ENCODE data around the gene POLE2.
"Not testable (repeated sequence)": the region's sequence is repeated elsewhere in the genome, so short reads cannot be mapped to it uniquely, and the experiment has no call there.

Gene POLE2

GRCh38 chr14:49619273-49619672, 68.7 kb downstream of the POLE2 start:
- DNase-seq, result not testable (repeated sequence)

GRCh38 chr14:49617852-49618519, 70.0 kb downstream of the POLE2 start:
- DNase-seq, result no peak

- DNase-seq, result no peak
Measured at GRCh38 chr14:49615776-49616175, 72.2 kb downstream of the POLE2 start.

DNA sequence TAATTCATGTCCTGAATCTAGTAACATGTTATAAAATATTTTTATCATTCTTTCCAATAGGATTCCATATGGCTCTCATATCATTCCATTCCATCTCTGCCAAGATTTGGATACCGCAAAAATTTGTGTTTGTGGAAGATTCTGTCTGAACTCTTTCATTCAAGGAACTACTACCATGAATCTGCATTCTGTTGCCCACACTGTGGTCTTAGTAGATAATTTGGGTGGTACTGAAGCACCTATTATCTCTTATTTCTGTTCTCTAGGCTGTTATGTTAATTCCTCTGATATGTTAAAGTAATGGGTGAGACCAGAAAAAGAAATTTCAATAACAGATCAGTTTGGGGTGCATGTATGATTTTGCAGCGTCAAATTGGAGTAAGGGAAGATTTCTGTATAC, 73.8 kb downstream of the POLE2 start:
- DNase-seq, result no peak

GRCh38 chr14:49612671-49613070, 75.3 kb downstream of the POLE2 start:
- no peak for DNase-seq

DNA sequence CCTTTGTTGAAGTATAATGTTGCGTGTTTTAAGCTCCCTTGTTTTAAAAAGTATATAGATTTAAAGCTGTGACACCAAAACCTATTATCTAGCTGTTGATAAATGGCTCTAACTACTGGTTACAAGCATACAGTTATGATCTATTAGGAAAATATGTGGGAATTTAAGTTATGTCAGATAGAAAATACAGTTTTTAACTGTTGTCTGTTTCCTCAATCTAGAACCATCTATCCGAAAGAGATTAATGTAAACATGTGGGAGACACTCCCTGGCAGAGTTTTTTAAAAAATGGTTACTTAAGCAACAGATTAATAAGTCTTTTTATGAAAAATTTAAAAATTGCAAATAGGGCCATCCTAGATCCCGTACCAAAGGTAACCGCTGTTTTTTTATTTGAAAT, 75.8 kb downstream of the POLE2 start:
- DNase-seq, result no peak

- no peak for DNase-seq
Measured at GRCh38 chr14:49607583-49607982, 80.4 kb downstream of the POLE2 start.

DNA sequence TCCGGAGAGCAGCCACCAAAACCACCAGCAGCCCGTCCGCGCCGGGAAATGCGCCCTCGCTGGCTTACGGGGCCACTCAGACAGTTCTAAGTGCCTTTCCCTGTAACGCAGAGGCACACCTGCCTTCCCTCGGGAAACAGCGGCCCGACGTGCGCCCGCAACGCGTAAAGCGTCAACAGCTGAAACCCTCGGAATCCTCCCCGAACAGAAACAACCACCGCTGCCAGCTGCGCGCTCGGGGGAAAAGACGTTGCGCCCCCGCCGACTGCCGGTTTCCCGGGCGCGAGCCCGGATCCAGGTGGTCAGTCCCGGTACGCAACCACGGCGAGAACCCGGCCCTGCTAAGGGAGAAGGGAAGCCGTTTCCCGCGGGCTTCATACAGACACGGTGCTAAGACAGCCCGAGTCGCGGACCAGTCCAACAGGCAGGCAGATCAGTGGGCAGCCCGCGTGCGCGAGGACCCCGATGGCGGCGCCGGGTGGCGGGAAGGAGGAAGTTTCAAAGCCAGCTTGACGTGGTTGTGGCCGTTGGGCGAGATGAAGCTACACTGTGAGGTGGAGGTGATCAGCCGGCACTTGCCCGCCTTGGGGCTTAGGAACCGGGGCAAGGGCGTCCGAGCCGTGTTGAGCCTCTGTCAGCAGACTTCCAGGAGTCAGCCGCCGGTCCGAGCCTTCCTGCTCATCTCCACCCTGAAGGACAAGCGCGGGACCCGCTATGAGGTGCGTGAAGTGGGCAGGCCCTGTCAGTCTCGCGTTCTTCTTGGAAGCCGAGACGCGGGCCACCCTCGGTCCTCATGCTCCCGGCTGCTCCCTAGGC, 89.3 kb downstream of the POLE2 start, which contains the start of gene LRR1:
Gene LRR1 (plus strand): TSS at position 456 of the 816 bp plus-strand sequence. CDS start 81 bp downstream, at position 537.
- DNase-seq, result peak; percentile 78 to 82

GRCh38 chr14:49598189-49598484, 89.9 kb downstream of the POLE2 start:
- peak in 1 of 2 donors; percentile 3 for DNase-seq

DNA sequence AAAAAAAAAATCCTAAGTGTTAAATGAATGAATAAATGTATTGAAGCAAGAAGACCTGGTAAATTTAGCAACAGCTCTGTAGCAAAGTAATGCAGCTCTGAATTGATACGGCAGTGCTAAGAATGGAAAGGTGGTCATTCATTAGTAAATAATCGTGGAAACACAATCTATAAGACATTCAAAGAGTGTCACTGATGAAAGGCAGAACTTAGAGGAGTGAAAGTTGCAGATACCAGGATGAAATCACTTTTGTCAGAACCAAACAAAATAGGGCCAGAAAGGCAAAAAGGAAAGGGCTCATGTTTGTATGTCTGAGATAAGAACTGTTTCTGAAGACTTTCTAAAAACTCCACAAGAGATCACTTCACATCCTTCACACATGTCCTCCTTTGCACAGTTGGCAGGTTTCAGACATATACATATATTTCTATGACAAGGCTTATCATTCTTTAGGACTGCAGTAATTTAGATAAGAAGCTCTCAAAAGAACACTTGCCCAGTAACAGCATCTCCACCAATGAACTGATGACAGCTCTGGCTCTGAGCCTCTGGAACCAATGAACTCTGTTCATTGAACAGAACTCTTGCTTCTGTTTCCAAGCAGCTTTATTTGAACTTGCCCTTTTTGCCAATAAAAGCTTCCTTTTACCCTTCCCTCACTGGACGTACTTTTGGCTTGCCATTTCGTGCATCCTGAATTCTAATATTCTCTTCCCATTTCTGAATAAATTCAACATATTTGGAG, 93.5 kb downstream of the POLE2 start:
- peak; percentile 17 to 41 for DNase-seq
